K562 (cell line): ENCODE results near the gene ITPKB. TPM values are rescaled to one million over a fixed set of nuclear protein-coding genes. Genes with fewer than 3 reads are reported as not detected.

Experiments
- ATAC-seq: fragments of 200-7000 bp; cut with Tn5 transposase; 3 replicates; pipeline ENCODE4 v1.9.1; 2020; ENCODE audit warnings: moderate library complexity
- BruUV-seq: library from RNA; stranded (reverse); fragments of 400-500 nt; replicated peaks from 2 replicates; lab custom pipeline; 2021; lab: Mats Ljungman, UMichigan
- CTCF ChIA-PET: fragments of 300-600 bp; formaldehyde crosslinking; extraction: SDS; loops from one replicate; lab custom pipeline; 2021; ENCODE audit warnings: low intra/inter-chr PET ratio; lab: Yijun Ruan, JAX
- POLR2A ChIA-PET: fragments of 300-600, 350-650 bp; sonication (Branson Sonifier 250); formaldehyde crosslinking; extraction: SDS; loops from one replicate; lab custom pipeline; 2021; ENCODE audit warnings: antibody characterized with exemption, inconsistent platforms; lab: Yijun Ruan, JAX
- DNase-seq, 4 experiments: peaks; one replicate each; pipeline versions ENCODE4 v3.0.0 to v3.0.0-alpha.2; 2011 to 2018; ENCODE audit warnings: low spot score in 3 of 4, mixed read lengths in 3 of 4; ENCODE audit errors: extremely low read depth in 1 of 4
- FAIRE-seq: peaks from 2 replicates; lab custom pipeline; 2011; peaks lifted over from hg19 to GRCh38; lab: Jason Lieb, UNC
- H2AFZ ChIP-seq: 2 replicates; pipeline ENCODE4 v1.6.0; 2011; ENCODE audit warnings: low read depth, low read length, control low read depth, inconsistent platforms
- H3K27ac ChIP-seq: fragments of 200-600 bp; 3 replicates; pipeline ENCODE4 v1.8.0; 2011; ENCODE audit warnings: low read depth, mild to moderate bottlenecking, control low read depth, inconsistent platforms, low read length, moderate library complexity, mixed read lengths; ENCODE audit errors: extremely low read depth
- H3K27me3 ChIP-seq, 2 experiments: fragments of 300-600 bp in 1 of 2; 2 replicates in 1 of 2; 3 replicates in 1 of 2; pipeline versions ENCODE4 v1.6.0 to v1.8.0; 2011; ENCODE audit warnings: inconsistent platforms in 2 of 2, low read length in 2 of 2, mild to moderate bottlenecking in 1 of 2, mixed read lengths in 1 of 2, moderate library complexity in 1 of 2; ENCODE audit not compliant: control insufficient read depth in 2 of 2, insufficient read depth in 2 of 2
- H3K36me3 ChIP-seq: fragments of 300-600 bp; 3 replicates; pipeline ENCODE4 v1.8.0; 2011; ENCODE audit warnings: mild to moderate bottlenecking, low read length, inconsistent platforms; ENCODE audit not compliant: control insufficient read depth, insufficient read depth
- H3K4me1 ChIP-seq, 2 experiments: fragments of 200-600 bp in 1 of 2; replicated peaks in 1 of 2; 2 replicates in 1 of 2; 3 replicates in 1 of 2; pipeline versions ENCODE4 v1.5.1 to v1.8.0; 2011; ENCODE audit warnings: inconsistent platforms in 2 of 2, low read length in 2 of 2, mild to moderate bottlenecking in 1 of 2, mixed read lengths in 1 of 2, moderate library complexity in 1 of 2; ENCODE audit not compliant: control insufficient read depth in 2 of 2, insufficient read depth in 2 of 2
- H3K4me2 ChIP-seq: 2 replicates; pipeline ENCODE4 v1.6.1; 2011; ENCODE audit warnings: low read length, control low read depth, inconsistent platforms, mixed read lengths; ENCODE audit not compliant: insufficient read depth
- H3K4me3 ChIP-seq: fragments of 200-600 bp; sonication (generic), shearing (Covaris generic); 2 replicates; pipeline ENCODE4 v1.5.1; 2016; ENCODE audit warnings: control low read depth, inconsistent platforms
- H3K79me2 ChIP-seq: fragments of 200-600 bp; 3 replicates; pipeline ENCODE4 v1.8.0; 2011; ENCODE audit warnings: low read length, inconsistent platforms; ENCODE audit not compliant: control insufficient read depth, insufficient read depth
- H3K9ac ChIP-seq, 2 experiments: 2 replicates each; pipeline versions ENCODE4 v1.6.0 to v1.6.1; 2011; ENCODE audit warnings: low read depth in 2 of 2, low read length in 2 of 2, control low read depth in 1 of 2, inconsistent platforms in 1 of 2, mild to moderate bottlenecking in 1 of 2, mixed read lengths in 1 of 2; ENCODE audit not compliant: insufficient read depth in 1 of 2
- H3K9me1 ChIP-seq: one replicate; pipeline ENCODE4 v1.6.0; 2011; ENCODE audit warnings: inconsistent platforms, mild to moderate bottlenecking, low read length, moderate library complexity; ENCODE audit not compliant: control insufficient read depth, insufficient read depth
- H3K9me3 ChIP-seq: replicated peaks from 2 replicates; pipeline ENCODE4 v1.5.1; 2011; ENCODE audit warnings: low read depth, low read length, inconsistent platforms; ENCODE audit not compliant: control insufficient read depth, insufficient read depth
- H4K20me1 ChIP-seq: replicated peaks from 2 replicates; pipeline ENCODE4 v1.6.1; 2011; ENCODE audit warnings: low read length, inconsistent platforms, mixed read lengths; ENCODE audit not compliant: control insufficient read depth, insufficient read depth
- FOXM1 ChIP-seq, 2 experiments: fragments of 450-650 bp in 1 of 2; sonication (generic) in 1 of 2; formaldehyde crosslinking in 1 of 2; IDR thresholded peaks; 2 replicates each; pipeline versions ENCODE4 v1.6.1 to v1.9.0; 2017 to 2022; ENCODE audit warnings: low read depth in 2 of 2, mild to moderate bottlenecking in 2 of 2, missing genetic modification reagents in 1 of 2, moderate library complexity in 1 of 2
- GABPB1 ChIP-seq: sonication (generic); formaldehyde crosslinking; IDR thresholded peaks from 2 replicates; pipeline ENCODE4 v1.8.0; 2022; ENCODE audit warnings: mild to moderate bottlenecking, missing genetic modification reagents
- JUN ChIP-seq, 2 experiments: sonication (generic) in 1 of 2; formaldehyde crosslinking in 1 of 2; IDR thresholded peaks; 2 replicates each; pipeline versions ENCODE4 v1.6.1 to v1.8.0; 2012 to 2022; ENCODE audit warnings: borderline replicate concordance in 2 of 2, mild to moderate bottlenecking in 2 of 2, improper control_type of control experiment in 1 of 2, low read depth in 1 of 2, low read length in 1 of 2, missing genetic modification reagents in 1 of 2
- PHB2 ChIP-seq: fragments of 450-650 bp; IDR thresholded peaks from 2 replicates; pipeline ENCODE4 v1.6.1; 2017; ENCODE audit warnings: low read depth
- RB1 ChIP-seq: fragments of 450-650 bp; IDR thresholded peaks from 2 replicates; pipeline ENCODE4 v1.6.1; 2017; ENCODE audit warnings: low read depth, mild to moderate bottlenecking
- RBM22 ChIP-seq: fragments of 200-400 bp; formaldehyde crosslinking; IDR thresholded peaks from 2 replicates; pipeline ENCODE4 v1.6.1; 2018; ENCODE audit warnings: low read length, low read depth; ENCODE audit not compliant: poor library complexity, severe bottlenecking
- WHSC1 ChIP-seq: IDR thresholded peaks from one replicate; pipeline ENCODE4 v1.6.1; 2012; ENCODE audit warnings: low read length, control low read depth, inconsistent platforms
- ZC3H11A ChIP-seq: IDR thresholded peaks from 2 replicates; pipeline ENCODE4 v1.6.1; 2012; ENCODE audit warnings: low read depth, low read length, improper control_type of control experiment
- ZFP1 ChIP-seq: fragments of 450-650 bp; formaldehyde crosslinking; IDR thresholded peaks from 2 replicates; pipeline ENCODE4 v1.4.0; 2020; ENCODE audit warnings: mild to moderate bottlenecking, mixed read lengths
- ZNF778 ChIP-seq: fragments of 450-650 bp; formaldehyde crosslinking; IDR thresholded peaks from 2 replicates; pipeline ENCODE4 v1.4.0; 2020; ENCODE audit warnings: mild to moderate bottlenecking, moderate library complexity
- WGBS: fragments of 100-300 bp; shearing (Covaris generic); methylation state at CpG from one replicate; pipeline ENCODE4 v1.1.6; 2016; ENCODE audit warnings: low coverage, mixed read lengths; ENCODE audit not compliant: insufficient coverage; ENCODE audit errors: missing lambda C conversion rate; 5-methylcytosine and 5-hydroxymethylcytosine counted together
- in situ Hi-C: fragments of 300-500 bp; cut with MboI; formaldehyde crosslinking; loops from 4 replicates; pipeline ENCODE4 v1.15.0; 2018; ENCODE audit warnings: inconsistent platforms, mixed read lengths
- intact Hi-C: fragments of 100-400 bp; cut with micrococcal nuclease; formaldehyde crosslinking; loops from 2 replicates; pipeline ENCODE4 v1.14.2; 2022
- polyA plus RNA-seq, 8 experiments: library from polyadenylated mRNA; depleted of rRNA in 4 of 8; stranded (reverse) in 5 of 8; unstranded in 3 of 8; fragments of >200 nt; fragmentation: Nextera tagmentation in 2 of 8; fragmentation: Illumina TruSeq in 1 of 8; extraction: Ambion mirVana in 2 of 8; extraction: Trizol in 1 of 8; gene quantifications; 2 replicates each; pipeline versions ENCODE4 v1.2.1 to v1.2.3, GENCODE V29; 2011 to 2014; ENCODE audit warnings: inconsistent platforms in 1 of 8, missing spikeins in 1 of 8
- total RNA-seq, 7 experiments: library from RNA; depleted of rRNA in 6 of 7; stranded (reverse); fragments of >200 nt in 6 of 7; fragmentation: Illumina TruSeq in 2 of 7; extraction: Trizol in 2 of 7; gene quantifications; 2 replicates each; pipeline versions ENCODE4 v1.2.1 to v1.2.3, GENCODE V29; 2011 to 2021; ENCODE audit warnings: low replicate concordance in 1 of 7
- TF ChIP-seq, protein P1 (sequence below): sonication (generic); formaldehyde crosslinking; IDR thresholded peaks from 2 replicates; pipeline ENCODE4 v1.8.0; 2022; ENCODE audit warnings: missing genetic modification reagents, mild to moderate bottlenecking, borderline replicate concordance

Gene ITPKB
- total and polyA plus RNA-seq, 9 of the 15 experiments (the other 6 are each of a cell fraction or from before 2014, with no cell fraction given), result 0.01 to 0.22 TPM; not detected in 7

DNA sequence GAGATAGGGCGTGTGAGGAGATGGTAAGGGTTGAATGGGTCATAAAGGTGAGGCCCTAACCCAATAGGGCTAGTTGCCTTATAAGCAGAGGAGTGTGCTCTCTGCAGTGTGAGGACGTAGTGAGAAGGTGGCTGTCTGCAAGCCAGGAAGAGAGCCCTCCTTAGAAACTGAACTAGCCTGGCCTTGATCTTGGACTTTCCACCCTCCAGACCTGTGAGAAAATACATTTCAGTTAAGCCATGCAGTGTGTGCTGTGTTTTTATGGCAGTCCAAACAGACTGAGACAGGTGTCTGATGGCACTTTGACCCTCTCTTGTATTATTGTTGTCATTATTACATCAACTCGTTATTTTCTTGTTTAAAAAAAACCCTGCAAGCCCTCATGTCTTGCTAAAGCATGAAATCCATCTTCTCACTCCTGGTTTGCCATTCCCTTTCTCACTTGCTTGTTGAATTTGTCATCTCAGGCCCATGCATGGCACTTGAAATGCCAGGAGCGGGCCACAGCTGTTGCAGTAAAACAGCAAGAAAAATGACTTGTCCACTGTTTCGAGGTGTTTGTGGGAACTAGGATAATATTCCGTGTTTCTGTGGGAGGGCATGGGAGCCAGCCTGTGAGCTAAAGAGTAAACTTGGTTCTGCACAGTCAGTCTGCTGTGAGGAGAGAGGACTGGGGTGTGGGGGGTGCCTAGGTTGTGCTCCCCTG, 111.9 kb downstream of the ITPKB start:
- ATAC-seq, result no peak
- intact Hi-C loops, result no loop called here
- H3K27me3 ChIP-seq, result peaks cover 3 to 50% of the 10 kb centered on the region in 2 experiments; a peak in 4 of 5 replicates
- H3K4me3 ChIP-seq, result no peak overlapping the region
- H3K9me3 ChIP-seq, result peaks cover 2% of the 10 kb centered on the region; the same call in 1 of the 2 replicates
- H3K4me1 ChIP-seq, result no peaks in the 10 kb centered on the region
- TF ChIP-seq ZFP1 (CRISPR knock-in tag), result no peak
- no peak for TF ChIP-seq ZNF778 (CRISPR knock-in tag)
- TF ChIP-seq, all 486 proteins: peak for 0
- Histone ChIP-seq H4K20me1 (0 out of 2 replicates have a peak, but pooled peaks cover 5% of the 10 kb centered on the region), H3K9me1 (no peaks in the 10 kb centered on the region), H2AFZ (no peak overlapping the region), H3K27ac (no peak overlapping the region), H3K79me2 (no peaks in the 10 kb centered on the region), H3K9ac (no peak overlapping the region), H3K36me3 (no peaks in the 10 kb centered on the region), H3K4me2 (no peak overlapping the region)
- WGBS, result 9% methylated on average over 6 of the region's 6 CpGs
- BruUV-seq, result no TSS peak
- in situ Hi-C loops, result no loop called here
- no peak for DNase-seq
- FAIRE-seq, result no peak
- POLR2A ChIA-PET, result interaction anchor here (0.8 to 1.0 kb wide), 3 partner anchors 9 to 189 kb away, joined by 3 to 6 read pairs (median 5); no protein-coding TSS in a partner anchor
- CTCF ChIA-PET, result interaction anchor here (1.0 kb wide), 1 partner anchor 811 kb away, joined by 3 read pairs; no protein-coding TSS in a partner anchor

DNA sequence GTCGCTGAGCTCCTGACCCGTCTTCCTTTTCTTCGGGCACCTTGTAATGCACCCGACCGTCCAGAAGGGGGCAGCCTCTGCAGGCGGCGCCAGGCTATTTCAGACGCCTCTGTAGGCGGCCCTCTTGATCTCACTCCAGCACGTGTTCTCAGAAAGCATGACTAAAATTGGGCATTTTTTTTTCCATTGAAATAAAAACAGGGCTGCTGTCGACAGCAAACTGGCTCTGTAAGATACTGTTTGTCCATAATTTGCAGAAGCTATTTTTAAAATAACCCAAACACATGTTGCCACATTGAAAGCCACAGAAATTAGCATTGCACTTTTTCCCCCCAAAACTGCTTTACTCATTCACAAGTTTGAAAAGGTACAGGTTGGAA, 112.5 kb downstream of the ITPKB start:
- H2AFZ ChIP-seq, result peak overlapping the region; percentile 26; the same call in 1 of the 2 replicates
- no peak overlapping the region for H3K27ac ChIP-seq
- no peak overlapping the region for H3K9ac ChIP-seq
- H3K27me3 ChIP-seq, result peaks cover 3 to 47% of the 10 kb centered on the region in 2 experiments; a peak in 3 of 5 replicates
- no peaks in the 10 kb centered on the region for H3K36me3 ChIP-seq
- H3K4me1 ChIP-seq, result no peaks in the 10 kb centered on the region
- FAIRE-seq (peak; percentile 80), DNase-seq (peak; percentile 78 to 89 (median 86)), ATAC-seq (peak; percentile 97)
- peaks cover 2% of the 10 kb centered on the region; the same call in 1 of the 2 replicates for H3K9me3 ChIP-seq
- ChIA-PET POLR2A (interaction anchor here (0.6 to 1.0 kb wide), 7 partner anchors 9 to 206 kb away, joined by 3 to 6 read pairs (median 3); no protein-coding TSS in a partner anchor), CTCF (interaction anchor here (1.0 kb wide), 1 partner anchor 811 kb away, joined by 3 read pairs; no protein-coding TSS in a partner anchor)
- no peaks in the 10 kb centered on the region for H3K79me2 ChIP-seq
- no TSS peak for BruUV-seq
- WGBS, result under 1% methylated on average over 11 of the region's 11 CpGs
- H4K20me1 ChIP-seq, result 0 out of 2 replicates have a peak, but pooled peaks cover 5% of the 10 kb centered on the region
- no peak overlapping the region for H3K4me3 ChIP-seq
- H3K4me2 ChIP-seq, result no peak overlapping the region
- H3K9me1 ChIP-seq, result no peaks in the 10 kb centered on the region
- intact Hi-C loops (no loop called here), in situ Hi-C loops (no loop called here)
- TF ChIP-seq GABPB1 (CRISPR knock-in tag) (peak; percentile 45; the same call in 1 of the 2 replicates), ZC3H11A (0 out of 2 replicates have a peak, but pooled peaks have one; percentile 54), WHSC1 (no peak), JUN (IDR thresholded peaks at IDR 0.05; ENCODE audit: borderline replicate concordance, low read depth, low read length) (peak; percentile 34; the same call in 1 of the 2 replicates), JUN (CRISPR knock-in tag; IDR thresholded peaks at IDR 0.05; ENCODE audit: borderline replicate concordance) (no peak), RBM22 (no peak), RB1 (peak; percentile 45; the same call in 1 of the 2 replicates), PHB2 (no peak), FOXM1 (IDR thresholded peaks at IDR 0.05; ENCODE audit: low read depth) (no peak), FOXM1 (CRISPR knock-in tag; IDR thresholded peaks at IDR 0.05; ENCODE audit: low read depth) (no peak)
- TF ChIP-seq, protein P1, sequence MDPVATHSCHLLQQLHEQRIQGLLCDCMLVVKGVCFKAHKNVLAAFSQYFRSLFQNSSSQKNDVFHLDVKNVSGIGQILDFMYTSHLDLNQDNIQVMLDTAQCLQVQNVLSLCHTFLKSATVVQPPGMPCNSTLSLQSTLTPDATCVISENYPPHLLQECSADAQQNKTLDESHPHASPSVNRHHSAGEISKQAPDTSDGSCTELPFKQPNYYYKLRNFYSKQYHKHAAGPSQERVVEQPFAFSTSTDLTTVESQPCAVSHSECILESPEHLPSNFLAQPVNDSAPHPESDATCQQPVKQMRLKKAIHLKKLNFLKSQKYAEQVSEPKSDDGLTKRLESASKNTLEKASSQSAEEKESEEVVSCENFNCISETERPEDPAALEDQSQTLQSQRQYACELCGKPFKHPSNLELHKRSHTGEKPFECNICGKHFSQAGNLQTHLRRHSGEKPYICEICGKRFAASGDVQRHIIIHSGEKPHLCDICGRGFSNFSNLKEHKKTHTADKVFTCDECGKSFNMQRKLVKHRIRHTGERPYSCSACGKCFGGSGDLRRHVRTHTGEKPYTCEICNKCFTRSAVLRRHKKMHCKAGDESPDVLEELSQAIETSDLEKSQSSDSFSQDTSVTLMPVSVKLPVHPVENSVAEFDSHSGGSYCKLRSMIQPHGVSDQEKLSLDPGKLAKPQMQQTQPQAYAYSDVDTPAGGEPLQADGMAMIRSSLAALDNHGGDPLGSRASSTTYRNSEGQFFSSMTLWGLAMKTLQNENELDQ (CRISPR knock-in tag), result 0 out of 2 replicates have a peak, but pooled peaks have one; percentile 30
